Trophoblast cell (in vitro differentiated cells and primary cell): ENCODE results near the gene DCLK2.

Experiments
- DNase-seq, 2 donors: peaks; one replicate each; pipeline ENCODE4 v3.0.0-alpha.2; 2016
- H2AFZ ChIP-seq: 2 replicates; pipeline ENCODE4 v1.6.1; 2013; ENCODE audit warnings: low read length, moderate library complexity, mild to moderate bottlenecking; ENCODE audit not compliant: insufficient read depth, poor library complexity
- H2AK5ac ChIP-seq: 2 replicates; pipeline ENCODE4 v1.6.1; 2013; ENCODE audit warnings: mild to moderate bottlenecking, low read length
- H2BK120ac ChIP-seq: 2 replicates; pipeline ENCODE4 v1.6.1; 2013; ENCODE audit warnings: low read length, mild to moderate bottlenecking, moderate library complexity; ENCODE audit not compliant: insufficient read depth, poor library complexity
- H2BK12ac ChIP-seq: 2 replicates; pipeline ENCODE4 v1.6.1; 2013; ENCODE audit warnings: mild to moderate bottlenecking, low read length, moderate library complexity
- H2BK5ac ChIP-seq: 2 replicates; pipeline ENCODE4 v1.6.1; 2013; ENCODE audit warnings: low read length, low read depth, moderate library complexity, mild to moderate bottlenecking; ENCODE audit not compliant: poor library complexity
- H3K14ac ChIP-seq: 2 replicates; pipeline ENCODE4 v1.6.1; 2013; ENCODE audit warnings: mild to moderate bottlenecking, low read length
- H3K18ac ChIP-seq: 2 replicates; pipeline ENCODE4 v1.6.1; 2013; ENCODE audit warnings: mild to moderate bottlenecking, low read length
- H3K23ac ChIP-seq: 2 replicates; pipeline ENCODE4 v1.6.1; 2013; ENCODE audit warnings: low read length
- H3K27ac ChIP-seq: 2 replicates; pipeline ENCODE4 v1.5.1; 2013; ENCODE audit warnings: low read depth, mild to moderate bottlenecking, inconsistent platforms, low read length, moderate library complexity
- H3K27me3 ChIP-seq: 2 replicates; pipeline ENCODE4 v1.6.1; 2013; ENCODE audit warnings: inconsistent platforms, mild to moderate bottlenecking, low read length, moderate library complexity; ENCODE audit not compliant: insufficient read depth
- H3K36me3 ChIP-seq, 2 experiments: 1 replicate in 1 of 2; 2 replicates in 1 of 2; pipeline ENCODE4 v1.6.1; 2013; ENCODE audit warnings: low read length in 2 of 2, mild to moderate bottlenecking in 2 of 2, moderate library complexity in 1 of 2; ENCODE audit not compliant: insufficient read depth in 2 of 2, control insufficient read depth in 1 of 2
- H3K4ac ChIP-seq: 2 replicates; pipeline ENCODE4 v1.6.1; 2013; ENCODE audit warnings: low read depth, mild to moderate bottlenecking, low read length, moderate library complexity
- H3K4me1 ChIP-seq, 2 experiments: 1 replicate in 1 of 2; 2 replicates in 1 of 2; pipeline ENCODE4 v1.6.1; 2013; ENCODE audit warnings: low read length in 2 of 2, mild to moderate bottlenecking in 2 of 2, moderate library complexity in 1 of 2; ENCODE audit not compliant: insufficient read depth in 2 of 2, control insufficient read depth in 1 of 2
- H3K4me2 ChIP-seq: 2 replicates; pipeline ENCODE4 v1.6.1; 2013; ENCODE audit warnings: inconsistent platforms, mild to moderate bottlenecking, low read length, moderate library complexity
- H3K4me3 ChIP-seq: 2 replicates; pipeline ENCODE4 v1.5.1; 2013; ENCODE audit warnings: mild to moderate bottlenecking, low read depth, low read length, inconsistent platforms
- H3K79me1 ChIP-seq: one replicate; pipeline ENCODE4 v1.6.1; 2013; ENCODE audit warnings: low read length
- H3K79me2 ChIP-seq: 2 replicates; pipeline ENCODE4 v1.6.1; 2013; ENCODE audit warnings: low read length, mild to moderate bottlenecking; ENCODE audit not compliant: control insufficient read depth, insufficient read depth, poor library complexity
- H3K9ac ChIP-seq: 2 replicates; pipeline ENCODE4 v1.6.1; 2013; ENCODE audit warnings: mild to moderate bottlenecking, low read length
- H3K9me3 ChIP-seq: 2 replicates; pipeline ENCODE4 v1.6.1; 2013; ENCODE audit warnings: low read depth, mild to moderate bottlenecking, control low read depth, inconsistent platforms, low read length; ENCODE audit not compliant: insufficient read depth
- H4K12ac ChIP-seq: 2 replicates; pipeline ENCODE4 v1.6.1; 2013; ENCODE audit warnings: low read depth, mild to moderate bottlenecking, low read length, moderate library complexity
- H4K8ac ChIP-seq: 2 replicates; pipeline ENCODE4 v1.6.1; 2013; ENCODE audit warnings: low read depth, mild to moderate bottlenecking, low read length, moderate library complexity
- H4K91ac ChIP-seq: one replicate; pipeline ENCODE4 v1.6.1; 2013; ENCODE audit warnings: low read depth, mild to moderate bottlenecking, low read length, moderate library complexity
- WGBS: extraction: QIAGEN DNeasy Blood & Tissue Kit; methylation state at CpG from one replicate; pipeline ENCODE4 v1.1.7; 2013; ENCODE audit warnings: missing lambda C conversion rate; ENCODE audit not compliant: insufficient read length, insufficient coverage; ENCODE audit errors: extremely low coverage; 5-methylcytosine and 5-hydroxymethylcytosine counted together

The DCLK2 gene

DNA sequence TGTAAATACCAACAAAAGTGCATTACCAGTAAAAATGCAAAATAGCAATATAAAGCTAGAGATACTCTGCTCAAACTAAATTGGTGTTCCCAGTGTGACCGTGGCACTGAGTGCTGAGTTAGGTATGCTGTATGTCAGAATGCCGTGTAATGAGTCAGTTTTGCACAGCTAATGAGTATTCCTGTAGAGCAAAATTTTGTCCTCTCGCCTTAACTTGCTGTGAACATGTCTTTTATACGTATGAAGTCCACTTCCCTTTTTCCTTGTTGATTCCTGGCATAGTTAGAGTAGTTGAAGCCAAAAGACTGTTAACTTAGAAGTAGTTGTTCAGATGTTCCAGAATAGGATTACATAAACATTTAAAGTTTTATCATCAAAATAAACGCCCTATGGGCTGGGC, 11.5 kb downstream of the DCLK2 start:
- Histone ChIP-seq H4K8ac (no peak overlapping the region), H3K79me2 (no peaks in the 10 kb centered on the region), H4K91ac (no peak overlapping the region), H3K4me3 (no peak overlapping the region), H3K9ac (no peak overlapping the region), H2BK12ac (no peak overlapping the region), H3K4me2 (no peak overlapping the region), H3K18ac (no peak overlapping the region), H3K9me3 (no peaks in the 10 kb centered on the region), H2BK5ac (no peak overlapping the region), H3K79me1 (no peaks in the 10 kb centered on the region), H3K36me3 (no peaks in the 10 kb centered on the region), H3K27me3 (no peaks in the 10 kb centered on the region), H3K23ac (no peak overlapping the region), H4K12ac (no peak overlapping the region), H3K4me1 (no peaks in the 10 kb centered on the region), H2AK5ac (no peak overlapping the region), H2AFZ (no peak overlapping the region), H3K27ac (no peak overlapping the region), H3K4ac (no peak overlapping the region), H2BK120ac (no peak overlapping the region), H3K14ac (no peak overlapping the region)
- peak in 1 of 2 donors; percentile 54 for DNase-seq
- no CpG with 5 or more reads among the region's 5 CpGs for WGBS

DNA sequence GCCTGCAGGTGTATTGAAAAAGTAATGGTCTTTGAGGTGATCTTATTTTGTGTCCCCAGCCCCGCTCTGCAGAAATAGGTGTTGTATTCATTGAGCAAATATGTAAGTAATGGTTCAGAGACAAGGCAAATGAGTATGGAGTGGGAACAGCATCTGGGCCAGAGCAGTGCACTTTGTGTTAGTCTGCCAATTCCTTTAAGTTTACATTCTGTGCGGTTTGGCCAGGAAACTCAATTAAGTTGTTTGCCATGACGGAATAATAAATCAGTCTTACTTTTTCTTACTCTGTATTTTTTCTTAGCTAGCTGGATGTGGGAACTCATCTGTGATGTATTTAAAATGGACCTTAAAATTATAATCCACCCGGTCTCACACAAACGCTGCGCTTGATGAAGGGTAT, 12.6 kb downstream of the DCLK2 start:
- DNase-seq = peak in 1 of 2 donors; percentile 10
- Histone ChIP-seq H2BK5ac (no peak overlapping the region), H3K79me2 (no peaks in the 10 kb centered on the region), H3K14ac (no peak overlapping the region), H4K12ac (no peak overlapping the region), H3K4me2 (no peak overlapping the region), H3K4me3 (no peak overlapping the region), H4K91ac (no peak overlapping the region), H3K79me1 (no peaks in the 10 kb centered on the region), H3K36me3 (no peaks in the 10 kb centered on the region), H2BK120ac (no peak overlapping the region), H4K8ac (no peak overlapping the region), H3K9me3 (no peaks in the 10 kb centered on the region), H3K23ac (no peak overlapping the region), H3K18ac (no peak overlapping the region), H3K9ac (no peak overlapping the region), H3K27ac (no peak overlapping the region), H3K4me1 (no peaks in the 10 kb centered on the region), H3K27me3 (no peaks in the 10 kb centered on the region), H2BK12ac (no peak overlapping the region), H3K4ac (no peak overlapping the region), H2AFZ (no peak overlapping the region), H2AK5ac (no peak overlapping the region)
- WGBS = no CpG with 5 or more reads among the region's 6 CpGs

GRCh38 chr4:150094676-150095075, 16.4 kb downstream of the DCLK2 start:
- H2BK120ac ChIP-seq = no peak overlapping the region
- no peak overlapping the region for H2AK5ac ChIP-seq
- H3K4me1 ChIP-seq = no peaks in the 10 kb centered on the region
- H3K79me2 ChIP-seq = no peaks in the 10 kb centered on the region
- H3K27ac ChIP-seq = no peak overlapping the region
- no peaks in the 10 kb centered on the region for H3K36me3 ChIP-seq
- H2AFZ ChIP-seq = no peak overlapping the region
- H4K12ac ChIP-seq = no peak overlapping the region
- H3K14ac ChIP-seq = no peak overlapping the region
- no peak overlapping the region for H3K23ac ChIP-seq
- no peak overlapping the region for H2BK12ac ChIP-seq
- H2BK5ac ChIP-seq = no peak overlapping the region
- no peaks in the 10 kb centered on the region for H3K9me3 ChIP-seq
- no peaks in the 10 kb centered on the region for H3K79me1 ChIP-seq
- no peak overlapping the region for H3K4me3 ChIP-seq
- no peak overlapping the region for H4K8ac ChIP-seq
- no peak overlapping the region for H3K4ac ChIP-seq
- H3K4me2 ChIP-seq = no peak overlapping the region
- H3K9ac ChIP-seq = no peak overlapping the region
- WGBS = no CpG with 5 or more reads among the region's 1 CpG
- no peaks in the 10 kb centered on the region for H3K27me3 ChIP-seq
- H3K18ac ChIP-seq = no peak overlapping the region
- H4K91ac ChIP-seq = no peak overlapping the region
- no peak for DNase-seq

GRCh38 chr4:150096625-150097024, 18.4 kb downstream of the DCLK2 start:
- no peaks in the 10 kb centered on the region for H3K36me3 ChIP-seq
- H2BK5ac ChIP-seq = no peak overlapping the region
- no peak overlapping the region for H3K18ac ChIP-seq
- no peaks in the 10 kb centered on the region for H3K79me2 ChIP-seq
- no peak overlapping the region for H2BK120ac ChIP-seq
- H2AK5ac ChIP-seq = no peak overlapping the region
- H2AFZ ChIP-seq = no peak overlapping the region
- H4K91ac ChIP-seq = no peak overlapping the region
- no peak for DNase-seq
- no peaks in the 10 kb centered on the region for H3K4me1 ChIP-seq
- H4K8ac ChIP-seq = no peak overlapping the region
- no peak overlapping the region for H3K9ac ChIP-seq
- no peak overlapping the region for H3K23ac ChIP-seq
- H3K9me3 ChIP-seq = no peaks in the 10 kb centered on the region
- H3K4me3 ChIP-seq = no peak overlapping the region
- H3K14ac ChIP-seq = no peak overlapping the region
- H3K4ac ChIP-seq = no peak overlapping the region
- no peak overlapping the region for H3K4me2 ChIP-seq
- no CpG with 5 or more reads among the region's 3 CpGs for WGBS
- H3K79me1 ChIP-seq = no peaks in the 10 kb centered on the region
- no peaks in the 10 kb centered on the region for H3K27me3 ChIP-seq
- H3K27ac ChIP-seq = no peak overlapping the region
- H2BK12ac ChIP-seq = no peak overlapping the region
- H4K12ac ChIP-seq = no peak overlapping the region
